ENCODE data around the gene RGS19. TPM values are rescaled to one million over a fixed set of nuclear protein-coding genes. Genes with fewer than 3 reads are reported as not detected.

The RGS19 gene
- polyA plus RNA-seq, 1 of the 3 experiments (the other 2 are of a cell fraction): 20.5 TPM

- Histone ChIP-seq H3K9ac (no peak overlapping the region), H3K9me2 (no peaks in the 10 kb centered on the region), H3K4me3 (ENCODE audit: low read depth in 2 of 2, low read length in 1 of 2) (no peak overlapping the region), H3K27me3 (ENCODE audit: insufficient read depth) (no peaks in the 10 kb centered on the region; the same call in 1 of the 2 replicates), H3K36me3 (replicated peaks in 1 of 2; ENCODE audit: control insufficient read depth in 1 of 2, insufficient read depth in 2 of 2, low read length in 1 of 2) (no peaks in the 10 kb centered on the region), H4K20me1 (ENCODE audit: insufficient read depth) (no peaks in the 10 kb centered on the region), H3K4me1 (ENCODE audit: control insufficient read depth in 1 of 2, insufficient read depth in 2 of 2, low read depth in 1 of 2, low read length in 1 of 2) (peaks cover 13 to 36% of the 10 kb centered on the region in 2 experiments; a peak in 3 of 4 replicates), H3K27ac (ENCODE audit: low read depth in 2 of 2, low read length in 1 of 2) (no peak overlapping the region), H3K79me2 (ENCODE audit: insufficient read depth) (no peaks in the 10 kb centered on the region), H2AFZ (ENCODE audit: low read depth) (no peak overlapping the region), H3K9me3 (no peaks in the 10 kb centered on the region), H3K4me2 (no peak overlapping the region), H3F3A (replicated peaks; ENCODE audit: insufficient read depth) (peaks cover 14% of the 10 kb centered on the region)
- DNase-seq: no peak
- TF ChIP-seq GABPA (IDR thresholded peaks at IDR 0.05; ENCODE audit: low read depth) (no peak), NRF1 (IDR thresholded peaks at IDR 0.05; ENCODE audit: low read depth, low read length) (no peak), PBX3 (IDR thresholded peaks at IDR 0.05) (no peak), YY1 (IDR thresholded peaks at IDR 0.05; ENCODE audit: low read depth) (no peak), CHD2 (IDR thresholded peaks at IDR 0.05; ENCODE audit: low read length, partially characterized antibody) (no peak), TAF1 (IDR thresholded peaks at IDR 0.05; ENCODE audit: borderline replicate concordance, low read depth, low read length) (no peak), EP300 (IDR thresholded peaks at IDR 0.05; ENCODE audit: borderline replicate concordance in 1 of 2, low read depth in 1 of 2, low read length in 1 of 2) (no peak), GATA2 (CRISPR knock-in tag; IDR thresholded peaks at IDR 0.05) (no peak), RFX5 (IDR thresholded peaks at IDR 0.05; ENCODE audit: low read length) (no peak), SMC3 (IDR thresholded peaks at IDR 0.05; ENCODE audit: low read depth, low read length) (no peak)
- CTCF ChIA-PET: interaction anchor here (0.7 to 12.9 kb wide), 5 partner anchors 12 to 33 kb away, joined by 3 to 252 read pairs (median 3); partner anchors contain the start of gene NPBWR2
- POLR2A ChIA-PET: no interaction called here
- 98% methylated on average over 6 of the region's 6 CpGs for WGBS (ENCODE audit: low lambda C conversion rate)
Measured at GRCh38 chr20:64081624-64081964, 2.3 kb upstream of the RGS19 start.

GRCh38 chr20:64080813-64081623, 1.7 kb upstream of the RGS19 start:
- no peaks in the 10 kb centered on the region; the same call in 1 of the 2 replicates for H3K27me3 ChIP-seq (ENCODE audit: insufficient read depth)
- H3K36me3 ChIP-seq (replicated peaks in 1 of 2; ENCODE audit: control insufficient read depth in 1 of 2, insufficient read depth in 2 of 2, low read length in 1 of 2): no peaks in the 10 kb centered on the region
- no peaks in the 10 kb centered on the region for H4K20me1 ChIP-seq (ENCODE audit: insufficient read depth)
- no peak for DNase-seq
- peaks cover 13 to 36% of the 10 kb centered on the region in 2 experiments; a peak in 3 of 4 replicates for H3K4me1 ChIP-seq (ENCODE audit: control insufficient read depth in 1 of 2, insufficient read depth in 2 of 2, low read depth in 1 of 2, low read length in 1 of 2)
- 94% methylated on average over 10 of the region's 17 CpGs for WGBS (ENCODE audit: low lambda C conversion rate)
- ChIA-PET CTCF (interaction anchor here (0.7 to 12.9 kb wide), 9 partner anchors 11 to 107 kb away, joined by 3 to 252 read pairs (median 6); partner anchors contain the start of gene NPBWR2), POLR2A (no interaction called here)
- H3K27ac ChIP-seq (ENCODE audit: low read depth in 2 of 2, low read length in 1 of 2): no peak overlapping the region
- no peak overlapping the region for H3K9ac ChIP-seq
- H3K4me3 ChIP-seq (ENCODE audit: low read depth in 2 of 2, low read length in 1 of 2): peak overlapping the region in 1 of 2 experiments; percentile 80; a peak in 3 of 4 replicates
- peak overlapping the region; percentile 82; the same call in 1 of the 2 replicates for H3K4me2 ChIP-seq
- H3K9me2 ChIP-seq: no peaks in the 10 kb centered on the region
- H3K79me2 ChIP-seq (ENCODE audit: insufficient read depth): no peaks in the 10 kb centered on the region
- no peaks in the 10 kb centered on the region for H3K9me3 ChIP-seq
- H3F3A ChIP-seq (replicated peaks; ENCODE audit: insufficient read depth): peaks cover 14% of the 10 kb centered on the region
- no peak overlapping the region for H2AFZ ChIP-seq (ENCODE audit: low read depth)
- TF ChIP-seq FOXM1 (IDR thresholded peaks at IDR 0.05; ENCODE audit: low read depth) (no peak), EZH2phosphoT487 (IDR thresholded peaks at IDR 0.05; ENCODE audit: borderline replicate concordance, low read depth) (no peak), ELF1 (IDR thresholded peaks at IDR 0.05) (no peak), SIN3A (IDR thresholded peaks at IDR 0.05; ENCODE audit: borderline replicate concordance, low read depth, low read length) (no peak), RAD21 (IDR thresholded peaks at IDR 0.05; ENCODE audit: low read length) (no peak), MEF2A (IDR thresholded peaks at IDR 0.05; ENCODE audit: borderline replicate concordance, low read depth) (no peak), EP300 (IDR thresholded peaks at IDR 0.05; ENCODE audit: borderline replicate concordance in 1 of 2, low read depth in 1 of 2, low read length in 1 of 2) (no peak), GABPA (IDR thresholded peaks at IDR 0.05; ENCODE audit: low read depth) (no peak), ZBTB33 (IDR thresholded peaks at IDR 0.05; ENCODE audit: borderline replicate concordance, low read depth) (no peak), FOXJ3 (CRISPR knock-in tag; IDR thresholded peaks at IDR 0.05) (no peak), PBX3 (IDR thresholded peaks at IDR 0.05) (no peak), CTCF (IDR thresholded peaks at IDR 0.05) (no peak), TEAD4 (IDR thresholded peaks at IDR 0.05; ENCODE audit: borderline replicate concordance, insufficient read depth) (no peak), FOSL2 (IDR thresholded peaks at IDR 0.05; ENCODE audit: borderline replicate concordance, low read depth) (no peak), NRF1 (IDR thresholded peaks at IDR 0.05; ENCODE audit: low read depth, low read length) (no peak)

Measured in SK-N-SH (cell line).